Muscle layer of colon (tissue), 2 donors: Measurements from ENCODE around the gene SLIT3.

Experiments
- H3K27ac ChIP-seq: one replicate; pipeline ENCODE4 v1.7.0; 2013; ENCODE audit warnings: low read depth, mild to moderate bottlenecking, low read length, moderate library complexity
- H3K27me3 ChIP-seq, 2 donors: one replicate each; pipeline ENCODE4 v1.7.0; 2013; ENCODE audit warnings: low read length in 2 of 2, mild to moderate bottlenecking in 2 of 2; ENCODE audit not compliant: insufficient read depth in 2 of 2, control insufficient read depth in 1 of 2
- H3K36me3 ChIP-seq: one replicate; pipeline ENCODE4 v1.7.0; 2013; ENCODE audit warnings: mild to moderate bottlenecking, low read length; ENCODE audit not compliant: insufficient read depth
- H3K4me1 ChIP-seq: one replicate; pipeline ENCODE4 v1.7.0; 2013; ENCODE audit warnings: mild to moderate bottlenecking, low read length; ENCODE audit not compliant: insufficient read depth
- H3K4me3 ChIP-seq, 2 donors: one replicate each; pipeline ENCODE4 v1.7.0; 2013; ENCODE audit warnings: low read length in 2 of 2, low read depth in 1 of 2, mild to moderate bottlenecking in 1 of 2, moderate library complexity in 1 of 2
- H3K9ac ChIP-seq: one replicate; pipeline ENCODE4 v1.7.0; 2013; ENCODE audit warnings: low read length
- H3K9me3 ChIP-seq: one replicate; pipeline ENCODE4 v1.7.0; 2013; ENCODE audit warnings: mild to moderate bottlenecking, low read length
- donor health status: abdominal sarcoma.
- donor health status: Adenocarcinoma of cecum.

The SLIT3 gene

DNA sequence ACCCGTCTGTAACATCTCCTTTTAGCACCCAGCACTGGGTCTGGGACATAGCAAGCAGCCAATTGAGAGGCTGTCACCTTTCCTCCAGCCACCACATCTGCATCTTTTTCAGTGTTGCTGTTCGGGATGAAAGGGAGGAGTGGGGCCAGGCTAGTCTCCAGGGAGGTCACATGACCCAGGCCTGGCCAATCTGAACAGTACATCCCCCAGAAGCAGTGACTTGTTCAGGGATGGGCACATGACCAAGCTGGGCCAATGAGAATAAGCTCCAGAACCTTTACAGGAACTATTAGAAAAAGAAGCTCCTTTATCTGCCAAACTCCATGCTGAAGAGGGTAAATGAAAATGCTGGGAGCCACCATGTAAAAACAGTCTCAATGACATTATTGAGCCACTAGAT is 359.0 kb downstream of the SLIT3 start:
- no peak overlapping the region for H3K9ac ChIP-seq
- no peaks in the 10 kb centered on the region for H3K36me3 ChIP-seq
- H3K4me1 ChIP-seq: no peaks in the 10 kb centered on the region
- no peak overlapping the region for H3K4me3 ChIP-seq
- H3K27me3 ChIP-seq: no peaks in the 10 kb centered on the region
- no peak overlapping the region for H3K27ac ChIP-seq
- no peaks in the 10 kb centered on the region for H3K9me3 ChIP-seq

DNA sequence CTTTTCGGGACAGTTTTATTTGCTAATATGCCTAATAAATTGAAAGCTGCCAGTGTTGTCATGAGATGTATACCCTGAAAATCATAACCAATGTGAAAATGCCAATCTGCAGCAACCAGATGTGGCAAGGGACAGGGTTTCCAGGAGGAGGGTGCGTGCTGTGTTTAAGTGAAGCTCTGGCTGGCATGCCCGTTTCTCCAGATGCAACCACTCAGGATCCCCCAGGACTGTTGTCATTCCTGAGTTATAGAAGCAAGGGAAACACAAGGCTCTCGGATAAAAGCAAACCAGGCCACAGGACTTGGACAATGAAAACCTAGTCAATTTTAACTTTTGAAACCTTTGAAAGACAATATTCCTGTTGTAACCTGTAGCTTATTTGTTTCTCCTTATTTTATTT is 360.2 kb downstream of the SLIT3 start:
- no peak overlapping the region for H3K27ac ChIP-seq
- H3K27me3 ChIP-seq: no peaks in the 10 kb centered on the region
- H3K4me3 ChIP-seq: no peak overlapping the region
- no peaks in the 10 kb centered on the region for H3K9me3 ChIP-seq
- no peaks in the 10 kb centered on the region for H3K4me1 ChIP-seq
- H3K9ac ChIP-seq: no peak overlapping the region
- no peaks in the 10 kb centered on the region for H3K36me3 ChIP-seq

DNA sequence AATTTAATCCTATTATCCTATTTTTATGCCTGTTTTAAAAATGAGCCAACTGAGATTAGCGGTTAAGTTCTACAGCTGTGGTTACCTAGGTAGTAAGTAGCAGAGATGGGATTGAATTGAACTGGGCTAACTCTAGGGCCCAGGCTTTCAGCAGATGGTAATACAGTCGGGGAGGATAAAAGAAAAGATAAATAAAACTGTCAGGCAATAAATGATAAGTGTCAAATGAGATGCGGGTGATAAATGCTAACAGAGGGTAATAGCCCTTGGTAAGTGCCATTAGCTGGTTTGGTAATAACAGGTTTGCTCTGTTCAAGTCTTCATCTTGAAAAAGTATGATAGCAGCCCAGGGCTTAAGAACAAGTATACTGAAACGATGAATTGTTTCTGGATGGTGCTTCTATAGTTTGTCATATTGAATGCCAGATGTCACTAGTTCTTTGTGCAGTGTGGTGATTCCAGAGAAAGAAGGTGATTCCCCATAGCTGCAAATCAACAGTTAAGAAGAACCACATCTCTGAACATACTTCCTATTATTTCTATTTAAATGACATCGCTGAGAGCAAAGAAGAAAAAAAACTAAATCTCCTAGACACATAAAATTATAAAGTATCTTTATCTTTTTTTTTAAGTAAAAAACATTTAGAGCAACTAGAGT is 360.9 kb downstream of the SLIT3 start:
- H3K9me3 ChIP-seq: no peaks in the 10 kb centered on the region
- no peaks in the 10 kb centered on the region for H3K27me3 ChIP-seq
- no peaks in the 10 kb centered on the region for H3K4me1 ChIP-seq
- no peaks in the 10 kb centered on the region for H3K36me3 ChIP-seq
- H3K9ac ChIP-seq: no peak overlapping the region
- H3K4me3 ChIP-seq: no peak overlapping the region
- H3K27ac ChIP-seq: no peak overlapping the region

DNA sequence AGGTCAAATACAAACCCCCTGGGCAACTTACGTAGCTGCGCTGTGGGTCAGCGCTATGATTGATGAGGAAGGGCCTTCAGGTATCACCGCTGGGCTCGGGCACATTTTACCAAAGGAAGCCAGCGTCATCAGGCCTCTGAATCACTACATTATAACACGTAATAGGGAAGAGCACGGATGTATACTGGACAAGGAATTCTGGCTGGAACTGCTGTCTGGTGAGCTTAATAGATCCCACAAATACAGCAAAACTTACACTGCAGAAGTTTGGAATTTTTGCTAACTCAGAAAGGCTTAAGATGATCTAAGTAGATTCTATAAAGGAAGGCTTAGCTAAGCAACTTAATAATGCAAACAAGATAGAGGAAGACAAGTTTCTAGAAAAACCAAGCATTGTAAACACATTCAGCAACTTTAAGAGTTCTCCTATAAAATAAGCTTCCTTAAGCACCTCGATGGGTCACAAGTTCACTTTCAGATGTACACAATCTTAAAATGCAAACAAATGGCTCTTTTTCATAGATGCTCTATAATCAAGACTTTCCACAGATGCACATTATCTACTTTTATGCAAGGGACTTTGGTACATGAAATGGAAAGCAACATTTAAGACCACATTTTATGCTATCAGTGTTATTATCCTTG is 361.7 kb downstream of the SLIT3 start:
- no peak overlapping the region for H3K4me3 ChIP-seq
- H3K9ac ChIP-seq: no peak overlapping the region
- no peak overlapping the region for H3K27ac ChIP-seq
- no peaks in the 10 kb centered on the region for H3K27me3 ChIP-seq
- no peaks in the 10 kb centered on the region for H3K4me1 ChIP-seq
- no peaks in the 10 kb centered on the region for H3K9me3 ChIP-seq
- H3K36me3 ChIP-seq: no peaks in the 10 kb centered on the region

DNA sequence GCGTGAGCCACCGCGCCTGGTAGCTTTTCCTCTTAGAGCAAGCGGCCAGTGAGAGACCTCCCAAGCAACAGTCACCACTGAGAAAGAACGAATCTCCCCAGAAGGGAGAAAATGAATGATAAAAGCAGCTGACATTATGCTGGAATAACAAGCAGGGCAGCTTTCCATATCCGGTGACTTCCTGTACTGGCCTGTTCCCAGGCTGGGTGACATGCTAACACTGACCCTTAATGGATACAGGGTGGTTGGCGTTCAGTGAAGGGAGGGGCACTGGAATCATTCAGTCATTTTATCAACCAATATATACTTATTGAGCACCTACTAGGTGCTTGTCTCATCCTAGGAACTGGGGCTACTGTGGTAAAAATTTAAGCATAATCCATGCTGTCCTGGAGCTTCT is 364.4 kb downstream of the SLIT3 start:
- H3K27me3 ChIP-seq: no peaks in the 10 kb centered on the region
- no peak overlapping the region for H3K27ac ChIP-seq
- no peak overlapping the region for H3K9ac ChIP-seq
- no peaks in the 10 kb centered on the region for H3K9me3 ChIP-seq
- no peaks in the 10 kb centered on the region for H3K4me1 ChIP-seq
- no peak overlapping the region for H3K4me3 ChIP-seq
- no peaks in the 10 kb centered on the region for H3K36me3 ChIP-seq

DNA sequence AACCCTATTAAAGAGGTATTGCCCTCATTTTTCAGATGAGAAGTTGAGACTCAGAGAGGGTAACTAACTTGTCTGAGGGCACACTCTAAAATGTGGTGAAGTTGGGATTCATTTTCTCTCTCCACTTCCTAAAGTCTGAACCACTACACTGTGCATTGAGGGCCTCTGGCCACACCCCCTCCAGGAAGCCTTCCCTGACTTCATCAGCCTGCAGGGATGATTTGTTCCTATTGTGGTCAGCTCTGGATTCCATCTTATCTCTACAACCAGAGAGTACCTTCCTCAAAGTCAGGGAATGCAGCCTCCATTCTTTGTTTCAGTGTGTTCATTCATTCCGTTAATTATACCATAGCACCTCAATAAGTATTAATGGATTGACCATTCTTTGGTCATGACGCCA is 365.8 kb downstream of the SLIT3 start:
- H3K9me3 ChIP-seq: no peaks in the 10 kb centered on the region
- H3K4me3 ChIP-seq: no peak overlapping the region
- H3K4me1 ChIP-seq: no peaks in the 10 kb centered on the region
- no peak overlapping the region for H3K9ac ChIP-seq
- H3K27ac ChIP-seq: no peak overlapping the region
- no peaks in the 10 kb centered on the region for H3K27me3 ChIP-seq
- H3K36me3 ChIP-seq: no peaks in the 10 kb centered on the region

DNA sequence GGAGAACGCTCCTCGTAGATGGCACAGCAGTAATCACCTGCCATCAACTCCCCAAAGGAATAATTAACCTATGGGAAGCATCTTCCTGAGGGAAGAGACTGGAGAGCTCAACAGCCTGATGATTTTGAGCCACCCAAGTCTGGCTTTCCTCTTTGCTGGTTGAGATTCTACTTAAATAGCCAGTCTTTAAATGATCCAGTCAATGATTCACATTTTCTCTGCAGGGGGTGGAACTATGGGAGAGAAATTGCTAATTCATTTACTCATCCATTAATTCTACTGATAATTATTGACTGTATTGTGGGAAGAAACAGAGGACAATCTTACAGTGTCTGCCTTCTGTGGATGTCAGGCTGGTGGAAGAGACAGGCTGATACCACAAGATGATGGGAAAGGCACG is 366.8 kb downstream of the SLIT3 start:
- Histone ChIP-seq H3K27me3 (no peaks in the 10 kb centered on the region), H3K4me3 (no peak overlapping the region), H3K27ac (no peak overlapping the region), H3K9me3 (no peaks in the 10 kb centered on the region), H3K4me1 (no peaks in the 10 kb centered on the region), H3K9ac (no peak overlapping the region), H3K36me3 (no peaks in the 10 kb centered on the region)

DNA sequence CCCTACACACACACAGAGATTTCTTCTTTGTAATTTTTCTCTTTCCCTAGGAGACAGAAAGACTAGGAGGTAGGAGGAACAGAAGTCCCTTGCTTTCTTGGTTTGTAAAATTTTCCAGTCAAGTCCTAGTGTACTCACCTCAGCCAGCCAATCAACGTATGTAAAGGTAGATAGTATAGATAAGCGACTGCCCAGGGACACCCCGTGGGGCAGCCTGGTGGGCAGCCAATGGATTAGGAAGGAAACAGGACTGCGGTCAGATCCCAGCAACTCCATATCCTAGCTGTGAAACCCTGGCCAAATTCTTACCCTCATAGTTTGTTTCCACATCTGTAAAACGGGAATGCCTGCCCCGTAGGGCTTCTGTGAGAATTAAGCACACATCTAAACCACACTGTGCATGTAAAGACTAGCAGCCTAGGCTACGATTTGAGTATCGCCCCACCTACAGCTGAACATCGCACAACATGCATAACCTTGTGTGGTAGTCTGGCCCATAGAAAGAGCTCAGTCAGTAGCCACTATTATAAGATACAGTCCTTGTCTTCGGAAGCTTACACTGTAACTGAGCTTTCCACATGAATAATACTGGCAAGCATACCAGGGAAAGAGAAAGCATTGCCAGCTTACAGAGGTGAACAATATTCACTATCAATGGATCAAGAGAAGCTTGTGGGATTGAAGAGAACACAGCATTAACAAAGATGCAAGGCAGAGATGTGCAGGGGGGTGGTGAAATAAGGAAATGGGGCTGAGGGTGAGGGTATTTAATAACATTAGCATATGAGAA is 368.3 kb downstream of the SLIT3 start:
- Histone ChIP-seq H3K4me1 (no peaks in the 10 kb centered on the region), H3K27ac (no peak overlapping the region), H3K9ac (no peak overlapping the region), H3K27me3 (no peaks in the 10 kb centered on the region), H3K36me3 (no peaks in the 10 kb centered on the region), H3K9me3 (no peaks in the 10 kb centered on the region), H3K4me3 (no peak overlapping the region)

DNA sequence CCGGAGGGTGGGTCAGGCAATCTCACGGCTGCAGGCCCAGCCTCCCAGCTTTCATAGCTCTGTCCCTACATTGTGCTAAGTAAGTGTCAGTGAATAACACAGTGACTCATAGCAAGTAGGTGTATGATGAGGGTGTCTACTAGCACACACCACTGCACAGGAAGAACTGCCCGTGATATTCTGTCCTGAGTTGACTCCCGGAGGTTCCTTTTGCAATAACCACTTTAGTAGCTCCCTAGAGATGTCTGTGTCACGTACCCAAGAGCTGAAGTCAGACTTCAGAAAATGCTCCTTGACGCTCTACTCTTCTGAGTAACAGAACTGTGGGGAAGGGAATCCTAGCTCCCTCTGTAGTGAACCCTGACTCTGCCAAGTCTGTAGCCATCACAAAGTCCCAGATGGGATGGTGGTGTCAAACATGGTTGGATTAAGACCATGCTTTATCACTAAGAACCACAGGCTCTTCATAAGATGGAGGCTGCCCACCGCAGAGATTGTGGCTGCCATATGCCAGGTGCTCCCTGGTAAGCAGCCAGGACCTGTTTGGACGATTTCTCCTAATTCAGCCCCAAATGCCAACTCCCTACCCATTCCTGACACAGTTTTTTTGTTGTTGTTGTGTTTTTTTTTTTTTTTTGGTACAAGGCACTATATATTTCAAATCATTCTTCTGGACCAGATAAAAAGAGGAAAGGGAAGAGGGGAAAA is 369.1 kb downstream of the SLIT3 start:
- no peak overlapping the region for H3K9ac ChIP-seq
- H3K27ac ChIP-seq: no peak overlapping the region
- no peaks in the 10 kb centered on the region for H3K36me3 ChIP-seq
- no peaks in the 10 kb centered on the region for H3K4me1 ChIP-seq
- H3K4me3 ChIP-seq: no peak overlapping the region
- no peaks in the 10 kb centered on the region for H3K9me3 ChIP-seq
- no peaks in the 10 kb centered on the region for H3K27me3 ChIP-seq

DNA sequence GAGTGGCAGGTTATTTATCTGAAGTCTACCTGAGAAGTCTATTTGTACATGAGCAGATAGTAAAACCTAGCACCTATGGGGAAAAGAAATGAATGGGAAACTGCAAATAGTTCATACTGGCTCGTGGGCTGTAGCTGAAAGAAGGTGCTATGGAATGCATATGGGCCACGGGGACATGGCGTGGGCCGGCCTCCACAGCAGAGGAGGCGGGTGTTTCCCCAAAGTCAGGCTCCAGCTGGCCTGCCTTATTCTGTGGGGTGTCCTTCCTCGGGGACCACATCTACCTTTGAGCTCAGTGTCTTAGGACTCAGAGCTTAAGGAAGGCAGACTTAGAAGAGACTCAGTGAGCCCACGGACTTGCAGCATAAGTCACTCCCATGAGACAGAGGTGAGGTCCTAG is 371.3 kb downstream of the SLIT3 start:
- Histone ChIP-seq H3K4me1 (no peaks in the 10 kb centered on the region), H3K9me3 (no peaks in the 10 kb centered on the region), H3K27me3 (no peaks in the 10 kb centered on the region), H3K36me3 (no peaks in the 10 kb centered on the region), H3K4me3 (no peak overlapping the region), H3K27ac (no peak overlapping the region), H3K9ac (no peak overlapping the region)

DNA sequence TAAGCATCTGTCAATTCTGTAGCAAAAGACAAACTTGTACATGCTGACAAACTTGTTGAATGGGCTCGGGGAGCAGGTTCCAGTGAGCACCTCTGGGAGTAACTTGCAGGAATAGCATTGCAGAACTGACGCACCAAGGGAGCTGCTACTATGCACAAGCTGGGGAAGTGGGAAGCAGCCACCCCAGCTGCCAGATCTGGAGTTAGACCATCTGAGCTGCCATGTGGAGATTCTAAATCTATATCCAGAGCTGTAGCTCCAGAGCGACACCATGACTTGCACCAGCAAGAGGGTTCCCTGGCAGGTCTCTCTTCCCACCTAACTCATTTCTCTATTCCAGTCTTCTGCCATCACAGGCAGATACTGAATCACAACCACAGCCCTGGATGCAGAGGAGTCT is 375.8 kb downstream of the SLIT3 start:
- Histone ChIP-seq H3K9me3 (no peaks in the 10 kb centered on the region), H3K36me3 (no peaks in the 10 kb centered on the region), H3K4me3 (no peak overlapping the region), H3K27ac (no peak overlapping the region), H3K4me1 (no peaks in the 10 kb centered on the region), H3K9ac (no peak overlapping the region), H3K27me3 (no peaks in the 10 kb centered on the region)
